ENCODE measurements around the gene QARS1.

Gene QARS1

DNA sequence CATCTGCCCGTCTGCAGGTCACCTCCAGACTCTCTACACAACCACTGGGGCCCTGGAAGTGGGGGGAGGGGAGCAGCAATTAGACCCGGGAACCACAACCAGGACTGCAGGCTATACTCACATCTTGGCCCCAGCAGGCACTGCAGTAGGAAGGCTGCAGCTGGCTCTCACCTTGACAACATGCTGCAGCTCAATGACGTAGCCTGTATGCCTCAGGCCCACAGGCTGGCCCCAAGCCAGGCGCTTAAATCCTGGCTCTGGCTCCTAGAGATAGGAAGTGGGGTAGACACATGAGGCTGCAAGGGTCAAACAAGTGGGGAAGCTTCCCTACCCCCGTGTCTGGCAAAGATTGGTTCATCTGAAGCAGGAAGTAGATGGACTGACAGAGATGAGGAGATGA is 6.1 kb downstream of the QARS1 start:
- H3K36me3 ChIP-seq (ENCODE audit: control insufficient read depth in 4 of 4, insufficient read depth in 4 of 4, low read length in 3 of 4), result peaks cover 6 to 65% (median 49%) of the 10 kb centered on the region in 4 experiments
- no peaks in the 10 kb centered on the region for H3K9me3 ChIP-seq (ENCODE audit: control extremely low read depth in 1 of 5, control insufficient read depth in 4 of 5, insufficient read depth in 2 of 5, low read depth in 1 of 5, low read length in 4 of 5)
- ChIA-PET CTCF (no interaction called here), POLR2A (no interaction called here)
- WGBS (ENCODE audit: insufficient coverage), result 71% methylated on average over 3 of the region's 5 CpGs
- H3K4me3 ChIP-seq (ENCODE audit: control insufficient read depth in 1 of 7, extremely low read depth in 1 of 7, insufficient read depth in 4 of 7, low read depth in 2 of 7, low read length in 6 of 7), result no peak overlapping the region
- no peak for DNase-seq
- H3K27ac ChIP-seq (ENCODE audit: insufficient read depth in 1 of 2, low read depth in 1 of 2, low read length in 2 of 2, poor library complexity in 1 of 2, severe bottlenecking in 2 of 2), result no peak overlapping the region
- H3K27me3 ChIP-seq (replicated peaks in 2 of 5; ENCODE audit: control insufficient read depth in 4 of 5, insufficient read depth in 5 of 5, low read length in 4 of 5), result no peaks in the 10 kb centered on the region
- peaks cover 0 to 14% (median 12%) of the 10 kb centered on the region in 4 experiments for H3K4me1 ChIP-seq (ENCODE audit: control extremely low read depth in 1 of 4, control insufficient read depth in 4 of 4, insufficient read depth in 4 of 4, low read length in 3 of 4)

DNA sequence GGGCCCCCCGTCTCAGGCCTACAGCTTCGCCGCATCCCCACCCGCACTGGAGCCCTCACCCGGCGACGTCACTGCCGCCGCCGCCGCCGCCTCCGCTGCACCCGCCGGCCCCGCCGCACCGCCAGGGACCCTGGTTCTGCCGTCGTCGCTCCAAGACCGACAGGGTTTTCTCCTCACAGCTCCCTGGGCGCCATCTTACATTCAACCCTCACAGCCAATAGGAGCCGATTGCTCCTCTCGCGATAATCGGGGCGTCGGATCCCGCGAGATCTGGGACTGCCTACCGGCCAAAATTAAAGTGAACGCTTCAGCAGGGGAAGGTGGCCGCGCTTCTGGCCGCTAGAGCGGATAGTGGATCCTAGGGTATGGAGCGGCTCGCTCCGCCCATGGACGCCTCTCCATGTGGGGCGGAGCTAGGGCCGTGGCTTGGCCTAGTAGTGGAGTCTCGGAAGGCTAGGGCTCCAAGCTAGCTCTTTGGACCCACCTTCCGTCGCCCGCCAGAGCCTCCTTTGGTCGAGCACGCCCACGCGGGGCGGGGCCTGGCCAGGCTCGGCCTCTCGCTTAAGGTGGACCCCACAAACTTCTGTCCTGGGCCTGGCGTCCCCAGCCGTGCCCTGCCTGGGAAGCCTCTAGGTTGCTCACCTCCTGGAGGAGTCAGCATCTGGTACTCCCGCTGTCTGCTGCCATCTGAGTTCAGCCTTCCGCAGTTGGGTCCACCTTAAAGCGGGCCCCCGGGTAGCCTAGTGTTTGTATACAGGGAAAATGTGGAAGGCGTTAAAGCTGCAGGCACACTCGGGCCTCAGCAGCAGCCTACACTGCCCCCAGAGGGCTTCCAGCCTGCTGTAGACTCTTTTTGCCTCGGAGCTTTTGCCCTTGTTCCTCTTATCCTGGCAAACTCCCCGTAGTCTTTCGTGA is 10.4 kb downstream of the QARS1 start, which contains the start of gene QRICH1:
Gene QRICH1 (minus strand): TSS at position 219 of the 915 bp plus-strand sequence. CDS start 17,054 bp downstream, outside the sequence.
- WGBS (ENCODE audit: insufficient coverage), result under 1% methylated on average over 47 of the region's 65 CpGs
- Histone ChIP-seq H3K36me3 (ENCODE audit: control insufficient read depth in 4 of 4, insufficient read depth in 4 of 4, low read length in 3 of 4) (peaks cover 0 to 31% (median 21%) of the 10 kb centered on the region in 4 experiments), H3K27ac (ENCODE audit: insufficient read depth in 1 of 2, low read depth in 1 of 2, low read length in 2 of 2, poor library complexity in 1 of 2, severe bottlenecking in 2 of 2) (peak within 1 kb of the TSS; percentile 93 to 97), H3K4me3 (ENCODE audit: control insufficient read depth in 1 of 7, extremely low read depth in 1 of 7, insufficient read depth in 4 of 7, low read depth in 2 of 7, low read length in 6 of 7) (peak within 1 kb of the TSS; percentile 90 to 99 (median 95)), H3K4me1 (ENCODE audit: control extremely low read depth in 1 of 4, control insufficient read depth in 4 of 4, insufficient read depth in 4 of 4, low read length in 3 of 4) (peaks cover 11 to 30% (median 24%) of the 10 kb centered on the region in 4 experiments), H3K9me3 (ENCODE audit: control extremely low read depth in 1 of 5, control insufficient read depth in 4 of 5, insufficient read depth in 2 of 5, low read depth in 1 of 5, low read length in 4 of 5) (no peaks in the 10 kb centered on the region), H3K27me3 (replicated peaks in 2 of 5; ENCODE audit: control insufficient read depth in 4 of 5, insufficient read depth in 5 of 5, low read length in 4 of 5) (no peaks in the 10 kb centered on the region)
- POLR2A ChIA-PET, result interaction anchor here (0.5 to 2.8 kb wide), 14 partner anchors 10 to 671 kb away, joined by 3 to 26 read pairs (median 5); partner anchors contain the start of genes ARIH2, IMPDH2, LAMB2 and NDUFAF3
- peak; percentile 98 to 99 (median 99) for DNase-seq
- CTCF ChIA-PET, result interaction anchor here (0.7 to 4.8 kb wide), 20 partner anchors 11 to 125 kb away, joined by 3 to 41 read pairs (median 4); partner anchors contain the start of genes LAMB2, P4HTM, QARS1 and USP19

- CTCF ChIA-PET, result interaction anchor here (0.7 to 4.8 kb wide), 17 partner anchors 11 to 107 kb away, joined by 3 to 41 read pairs (median 4); partner anchors contain the start of genes LAMB2, P4HTM, QARS1 and USP19
- no peaks in the 10 kb centered on the region for H3K9me3 ChIP-seq (ENCODE audit: control extremely low read depth in 1 of 5, control insufficient read depth in 4 of 5, insufficient read depth in 2 of 5, low read depth in 1 of 5, low read length in 4 of 5)
- H3K4me3 ChIP-seq (ENCODE audit: control insufficient read depth in 1 of 7, extremely low read depth in 1 of 7, insufficient read depth in 4 of 7, low read depth in 2 of 7, low read length in 6 of 7), result peak overlapping the region; percentile 90 to 99 (median 95)
- peak; percentile 83 to 92 (median 88) for DNase-seq
- no peaks in the 10 kb centered on the region for H3K27me3 ChIP-seq (replicated peaks in 2 of 5; ENCODE audit: control insufficient read depth in 4 of 5, insufficient read depth in 5 of 5, low read length in 4 of 5)
- H3K4me1 ChIP-seq (ENCODE audit: control extremely low read depth in 1 of 4, control insufficient read depth in 4 of 4, insufficient read depth in 4 of 4, low read length in 3 of 4), result peaks cover 11 to 30% (median 24%) of the 10 kb centered on the region in 4 experiments
- 0% methylated on average over 55 of the region's 86 CpGs for WGBS (ENCODE audit: insufficient coverage)
- peaks cover 0 to 22% (median 13%) of the 10 kb centered on the region in 4 experiments for H3K36me3 ChIP-seq (ENCODE audit: control insufficient read depth in 4 of 4, insufficient read depth in 4 of 4, low read length in 3 of 4)
- POLR2A ChIA-PET, result interaction anchor here (0.5 to 2.8 kb wide), 13 partner anchors 11 to 672 kb away, joined by 3 to 26 read pairs (median 5); partner anchors contain the start of genes ARIH2, IMPDH2, LAMB2 and NDUFAF3
- peak overlapping the region; percentile 93 to 97 for H3K27ac ChIP-seq (ENCODE audit: insufficient read depth in 1 of 2, low read depth in 1 of 2, low read length in 2 of 2, poor library complexity in 1 of 2, severe bottlenecking in 2 of 2)
These were observed 11.4 kb downstream of the QARS1 start for GRCh38 chr3:49092938-49093852.

- no peaks in the 10 kb centered on the region for H3K27me3 ChIP-seq (replicated peaks in 2 of 5; ENCODE audit: control insufficient read depth in 4 of 5, insufficient read depth in 5 of 5, low read length in 4 of 5)
- no peak overlapping the region for H3K27ac ChIP-seq (ENCODE audit: insufficient read depth in 1 of 2, low read depth in 1 of 2, low read length in 2 of 2, poor library complexity in 1 of 2, severe bottlenecking in 2 of 2)
- WGBS (ENCODE audit: insufficient coverage), result 97% methylated on average over 8 of the region's 8 CpGs
- H3K36me3 ChIP-seq (ENCODE audit: control insufficient read depth in 4 of 4, insufficient read depth in 4 of 4, low read length in 3 of 4), result peaks cover 12 to 27% (median 18%) of the 10 kb centered on the region in 4 experiments
- no peak overlapping the region for H3K4me3 ChIP-seq (ENCODE audit: control insufficient read depth in 1 of 7, extremely low read depth in 1 of 7, insufficient read depth in 4 of 7, low read depth in 2 of 7, low read length in 6 of 7)
- CTCF ChIA-PET, result interaction anchor here (0.9 to 5.0 kb wide), 2 partner anchors 12 to 20 kb away, joined by 3 to 27 read pairs; partner anchors contain the start of gene QRICH1
- POLR2A ChIA-PET, result interaction anchor here (0.6 to 0.9 kb wide), 2 partner anchors 8 to 28 kb away, joined by 3 to 8 read pairs; no protein-coding TSS in a partner anchor
- no peak for DNase-seq
- no peaks in the 10 kb centered on the region for H3K4me1 ChIP-seq (ENCODE audit: control extremely low read depth in 1 of 4, control insufficient read depth in 4 of 4, insufficient read depth in 4 of 4, low read length in 3 of 4)
- no peaks in the 10 kb centered on the region for H3K9me3 ChIP-seq (ENCODE audit: control extremely low read depth in 1 of 5, control insufficient read depth in 4 of 5, insufficient read depth in 2 of 5, low read depth in 1 of 5, low read length in 4 of 5)
These were observed 23.1 kb downstream of the QARS1 start for GRCh38 chr3:49081429-49081828.

GRCh38 chr3:49079270-49079669 is 25.3 kb downstream of the QARS1 start:
- Histone ChIP-seq H3K27me3 (replicated peaks in 2 of 5; ENCODE audit: control insufficient read depth in 4 of 5, insufficient read depth in 5 of 5, low read length in 4 of 5) (no peaks in the 10 kb centered on the region), H3K36me3 (ENCODE audit: control insufficient read depth in 4 of 4, insufficient read depth in 4 of 4, low read length in 3 of 4) (peaks cover 14 to 47% (median 30%) of the 10 kb centered on the region in 4 experiments), H3K27ac (ENCODE audit: insufficient read depth in 1 of 2, low read depth in 1 of 2, low read length in 2 of 2, poor library complexity in 1 of 2, severe bottlenecking in 2 of 2) (no peak overlapping the region), H3K4me1 (ENCODE audit: control extremely low read depth in 1 of 4, control insufficient read depth in 4 of 4, insufficient read depth in 4 of 4, low read length in 3 of 4) (no peaks in the 10 kb centered on the region), H3K9me3 (ENCODE audit: control extremely low read depth in 1 of 5, control insufficient read depth in 4 of 5, insufficient read depth in 2 of 5, low read depth in 1 of 5, low read length in 4 of 5) (no peaks in the 10 kb centered on the region), H3K4me3 (ENCODE audit: control insufficient read depth in 1 of 7, extremely low read depth in 1 of 7, insufficient read depth in 4 of 7, low read depth in 2 of 7, low read length in 6 of 7) (no peak overlapping the region)
- ChIA-PET POLR2A (no interaction called here), CTCF (interaction anchor here (1.9 kb wide), 1 partner anchor 14 kb away, joined by 6 read pairs; no protein-coding TSS in a partner anchor)
- no peak for DNase-seq
- 100% methylated on average over 1 of the region's 2 CpGs for WGBS (ENCODE audit: insufficient coverage)

DNA sequence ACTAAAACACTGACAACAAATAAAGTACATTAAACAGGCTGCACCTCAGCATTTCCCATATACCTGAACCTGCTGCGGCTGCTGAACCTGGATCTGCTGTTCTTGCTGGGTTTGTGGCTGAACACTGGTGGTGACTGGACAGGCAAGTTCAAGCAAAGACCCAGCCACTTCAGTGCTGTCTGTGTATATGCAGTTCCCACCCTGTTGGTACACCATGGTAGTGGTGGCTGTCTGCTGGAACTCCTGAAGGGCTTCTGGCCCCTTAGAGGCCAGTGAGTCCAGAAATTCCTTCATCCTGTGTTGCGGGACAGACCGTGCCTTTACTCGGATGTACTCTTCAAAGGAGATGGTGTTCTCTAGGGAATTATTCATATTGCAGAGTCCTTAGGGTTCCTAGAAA is 27.9 kb downstream of the QARS1 start:
- H3K36me3 ChIP-seq (ENCODE audit: control insufficient read depth in 4 of 4, insufficient read depth in 4 of 4, low read length in 3 of 4), result peaks cover 22 to 70% (median 48%) of the 10 kb centered on the region in 4 experiments

More for the DNA sequence above, 27.9 kb downstream of the QARS1 start:
- Histone ChIP-seq H3K4me3 (ENCODE audit: control insufficient read depth in 1 of 7, extremely low read depth in 1 of 7, insufficient read depth in 4 of 7, low read depth in 2 of 7, low read length in 6 of 7) (no peak overlapping the region), H3K9me3 (ENCODE audit: control extremely low read depth in 1 of 5, control insufficient read depth in 4 of 5, insufficient read depth in 2 of 5, low read depth in 1 of 5, low read length in 4 of 5) (no peaks in the 10 kb centered on the region), H3K4me1 (ENCODE audit: control extremely low read depth in 1 of 4, control insufficient read depth in 4 of 4, insufficient read depth in 4 of 4, low read length in 3 of 4) (no peaks in the 10 kb centered on the region), H3K27ac (ENCODE audit: insufficient read depth in 1 of 2, low read depth in 1 of 2, low read length in 2 of 2, poor library complexity in 1 of 2, severe bottlenecking in 2 of 2) (no peak overlapping the region), H3K27me3 (replicated peaks in 2 of 5; ENCODE audit: control insufficient read depth in 4 of 5, insufficient read depth in 5 of 5, low read length in 4 of 5) (no peaks in the 10 kb centered on the region)
- POLR2A ChIA-PET, result no interaction called here
- no peak for DNase-seq
- CTCF ChIA-PET, result interaction anchor here (0.6 to 1.2 kb wide), 2 partner anchors 11 to 50 kb away, joined by 3 to 5 read pairs; no protein-coding TSS in a partner anchor
- 98% methylated on average over 4 of the region's 4 CpGs for WGBS (ENCODE audit: insufficient coverage)
